ENCODE results near the gene KIF3B. TPM values are rescaled to one million over a fixed set of nuclear protein-coding genes. Genes with fewer than 3 reads are reported as not detected.

The KIF3B gene
- total and polyA plus RNA-seq, 2 donors (not counting 1 experiment from before 2014, with no cell fraction given): 27.6 to 35.6 TPM

DNA sequence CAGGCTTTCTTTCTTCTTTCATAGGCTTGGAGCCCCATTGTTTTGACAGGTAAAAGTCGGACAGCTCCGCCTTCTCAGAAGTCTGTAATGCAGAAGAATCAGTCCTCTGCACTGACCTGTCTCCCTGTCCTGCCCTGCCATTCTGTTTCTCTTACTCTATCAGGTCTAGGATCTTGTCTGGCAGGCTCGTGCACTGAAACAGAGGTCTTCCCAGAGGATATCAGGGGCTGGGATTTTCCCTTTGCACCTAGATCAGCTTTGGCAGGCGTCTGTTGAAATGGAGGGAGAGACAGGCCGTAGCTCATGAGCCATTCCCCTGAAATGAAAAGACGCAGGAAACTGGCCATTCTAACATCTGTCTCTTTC lies 25.0 kb downstream of the KIF3B start:
- no peak overlapping the region for H3K4me2 ChIP-seq (ENCODE audit: extremely low read depth, insufficient read depth, low read length)
- H3K36me3 ChIP-seq (ENCODE audit: control insufficient read depth, insufficient read depth, low read length): no peaks in the 10 kb centered on the region
- peaks cover 5% of the 10 kb centered on the region for H3K79me2 ChIP-seq (ENCODE audit: control insufficient read depth, insufficient read depth, low read length)
- H3K4me1 ChIP-seq (ENCODE audit: control insufficient read depth, extremely low read depth, insufficient read depth, low read length): no peaks in the 10 kb centered on the region
- no peak overlapping the region for H3K4me3 ChIP-seq (replicated peaks in 1 of 4; ENCODE audit: control extremely low read depth in 1 of 4, insufficient read depth in 1 of 4, low read depth in 3 of 4, low read length in 4 of 4)
- no peak overlapping the region for H3K9ac ChIP-seq (ENCODE audit: insufficient read depth, low read length)
- H2AFZ ChIP-seq (ENCODE audit: low read length): no peak overlapping the region
- no peaks in the 10 kb centered on the region for H3K9me3 ChIP-seq (ENCODE audit: control insufficient read depth, insufficient read depth, low read depth, low read length)
- DNase-seq (ENCODE audit: low read depth in 2 of 2): no peak
- H4K20me1 ChIP-seq (ENCODE audit: control insufficient read depth, extremely low read depth, insufficient read depth, low read length): no peaks in the 10 kb centered on the region
- no peak overlapping the region for H3K27ac ChIP-seq (ENCODE audit: insufficient read depth, low read length)
- no peaks in the 10 kb centered on the region for H3K27me3 ChIP-seq (ENCODE audit: control insufficient read depth, insufficient read depth, low read length)
- no peak for TF ChIP-seq EZH2 (IDR thresholded peaks at IDR 0.05; ENCODE audit: low read length, missing control alignments)
- TF ChIP-seq, protein P1, sequence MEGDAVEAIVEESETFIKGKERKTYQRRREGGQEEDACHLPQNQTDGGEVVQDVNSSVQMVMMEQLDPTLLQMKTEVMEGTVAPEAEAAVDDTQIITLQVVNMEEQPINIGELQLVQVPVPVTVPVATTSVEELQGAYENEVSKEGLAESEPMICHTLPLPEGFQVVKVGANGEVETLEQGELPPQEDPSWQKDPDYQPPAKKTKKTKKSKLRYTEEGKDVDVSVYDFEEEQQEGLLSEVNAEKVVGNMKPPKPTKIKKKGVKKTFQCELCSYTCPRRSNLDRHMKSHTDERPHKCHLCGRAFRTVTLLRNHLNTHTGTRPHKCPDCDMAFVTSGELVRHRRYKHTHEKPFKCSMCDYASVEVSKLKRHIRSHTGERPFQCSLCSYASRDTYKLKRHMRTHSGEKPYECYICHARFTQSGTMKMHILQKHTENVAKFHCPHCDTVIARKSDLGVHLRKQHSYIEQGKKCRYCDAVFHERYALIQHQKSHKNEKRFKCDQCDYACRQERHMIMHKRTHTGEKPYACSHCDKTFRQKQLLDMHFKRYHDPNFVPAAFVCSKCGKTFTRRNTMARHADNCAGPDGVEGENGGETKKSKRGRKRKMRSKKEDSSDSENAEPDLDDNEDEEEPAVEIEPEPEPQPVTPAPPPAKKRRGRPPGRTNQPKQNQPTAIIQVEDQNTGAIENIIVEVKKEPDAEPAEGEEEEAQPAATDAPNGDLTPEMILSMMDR (conservative IDR thresholded peaks at IDR 0.05 in 1 of 2, IDR thresholded peaks at IDR 0.05 in 1 of 2; ENCODE audit: low read depth in 1 of 2, low read length in 2 of 2): no peak

GRCh38 chr20:32304131-32304746 lies 26.8 kb downstream of the KIF3B start:
- no peak overlapping the region for H3K27ac ChIP-seq (ENCODE audit: insufficient read depth, low read length)
- DNase-seq (ENCODE audit: low read depth in 2 of 2): no peak
- H4K20me1 ChIP-seq (ENCODE audit: control insufficient read depth, extremely low read depth, insufficient read depth, low read length): no peaks in the 10 kb centered on the region
- no peak overlapping the region for H3K9ac ChIP-seq (ENCODE audit: insufficient read depth, low read length)
- H3K4me2 ChIP-seq (ENCODE audit: extremely low read depth, insufficient read depth, low read length): no peak overlapping the region
- peaks cover 3% of the 10 kb centered on the region for H3K79me2 ChIP-seq (ENCODE audit: control insufficient read depth, insufficient read depth, low read length)
- no peaks in the 10 kb centered on the region for H3K4me1 ChIP-seq (ENCODE audit: control insufficient read depth, extremely low read depth, insufficient read depth, low read length)
- no peak overlapping the region for H2AFZ ChIP-seq (ENCODE audit: low read length)
- H3K36me3 ChIP-seq (ENCODE audit: control insufficient read depth, insufficient read depth, low read length): no peaks in the 10 kb centered on the region
- H3K27me3 ChIP-seq (ENCODE audit: control insufficient read depth, insufficient read depth, low read length): no peaks in the 10 kb centered on the region
- no peak overlapping the region for H3K4me3 ChIP-seq (replicated peaks in 1 of 4; ENCODE audit: control extremely low read depth in 1 of 4, insufficient read depth in 1 of 4, low read depth in 3 of 4, low read length in 4 of 4)
- no peaks in the 10 kb centered on the region for H3K9me3 ChIP-seq (ENCODE audit: control insufficient read depth, insufficient read depth, low read depth, low read length)
- TF ChIP-seq, protein P1 (conservative IDR thresholded peaks at IDR 0.05 in 1 of 2, IDR thresholded peaks at IDR 0.05 in 1 of 2; ENCODE audit: low read depth in 1 of 2, low read length in 2 of 2): no peak
- no peak for TF ChIP-seq EZH2 (IDR thresholded peaks at IDR 0.05; ENCODE audit: low read length, missing control alignments)

DNA sequence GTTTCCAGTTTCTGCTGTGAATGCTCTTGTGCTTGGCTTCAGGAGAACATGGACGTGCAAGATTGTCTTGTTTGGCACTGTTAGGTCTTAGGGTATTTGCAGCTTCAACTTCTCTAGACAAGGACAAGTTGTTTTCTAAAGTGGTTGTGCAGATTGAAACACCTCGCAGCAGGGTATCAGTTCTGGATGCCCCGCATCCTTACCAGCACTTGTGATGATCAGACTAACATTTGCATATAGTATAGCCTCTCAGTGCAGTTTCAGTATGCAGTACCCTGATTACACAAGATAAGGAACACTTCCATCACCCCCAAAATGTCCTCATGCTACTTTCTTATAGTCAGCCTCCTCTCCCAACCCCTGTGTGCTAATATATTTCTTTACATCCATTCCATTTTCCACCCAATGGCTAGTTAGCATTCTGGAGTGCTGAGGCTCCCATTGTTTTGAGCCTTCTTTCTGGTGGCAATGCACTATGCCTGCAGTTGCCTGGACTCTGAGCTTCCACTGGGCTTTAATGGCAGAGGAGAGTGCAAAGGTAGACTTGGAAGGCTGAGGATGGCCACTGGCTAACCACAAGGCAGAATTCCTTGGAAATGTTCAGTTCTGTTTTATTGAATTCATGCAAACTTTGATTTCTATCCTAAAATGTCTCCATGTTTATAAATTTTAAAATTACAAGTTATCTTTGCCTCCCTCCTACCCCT lies 35.4 kb downstream of the KIF3B start:
- H3K36me3 ChIP-seq (ENCODE audit: control insufficient read depth, insufficient read depth, low read length): peaks cover 6% of the 10 kb centered on the region
- no peak overlapping the region for H2AFZ ChIP-seq (ENCODE audit: low read length)
- no peak for DNase-seq (ENCODE audit: low read depth in 2 of 2)
- no peak overlapping the region for H3K4me3 ChIP-seq (replicated peaks in 1 of 4; ENCODE audit: control extremely low read depth in 1 of 4, insufficient read depth in 1 of 4, low read depth in 3 of 4, low read length in 4 of 4)
- no peaks in the 10 kb centered on the region for H3K27me3 ChIP-seq (ENCODE audit: control insufficient read depth, insufficient read depth, low read length)
- no peak overlapping the region for H3K4me2 ChIP-seq (ENCODE audit: extremely low read depth, insufficient read depth, low read length)
- H3K27ac ChIP-seq (ENCODE audit: insufficient read depth, low read length): no peak overlapping the region
- no peaks in the 10 kb centered on the region for H4K20me1 ChIP-seq (ENCODE audit: control insufficient read depth, extremely low read depth, insufficient read depth, low read length)
- H3K79me2 ChIP-seq (ENCODE audit: control insufficient read depth, insufficient read depth, low read length): no peaks in the 10 kb centered on the region
- H3K9me3 ChIP-seq (ENCODE audit: control insufficient read depth, insufficient read depth, low read depth, low read length): no peaks in the 10 kb centered on the region
- no peak overlapping the region for H3K9ac ChIP-seq (ENCODE audit: insufficient read depth, low read length)
- no peaks in the 10 kb centered on the region for H3K4me1 ChIP-seq (ENCODE audit: control insufficient read depth, extremely low read depth, insufficient read depth, low read length)
- TF ChIP-seq, protein P1 (conservative IDR thresholded peaks at IDR 0.05 in 1 of 2, IDR thresholded peaks at IDR 0.05 in 1 of 2; ENCODE audit: low read depth in 1 of 2, low read length in 2 of 2): no peak
- TF ChIP-seq EZH2 (IDR thresholded peaks at IDR 0.05; ENCODE audit: low read length, missing control alignments): no peak

Measured in fibroblast of lung (primary cell).